ENCODE data around the gene GASK1A. TPM values are rescaled to one million over a fixed set of nuclear protein-coding genes. Genes with fewer than 3 reads are reported as not detected.

The GASK1A gene
- total RNA-seq, 2 donors from 2014 or later: 8.8 to 16.8 TPM

DNA sequence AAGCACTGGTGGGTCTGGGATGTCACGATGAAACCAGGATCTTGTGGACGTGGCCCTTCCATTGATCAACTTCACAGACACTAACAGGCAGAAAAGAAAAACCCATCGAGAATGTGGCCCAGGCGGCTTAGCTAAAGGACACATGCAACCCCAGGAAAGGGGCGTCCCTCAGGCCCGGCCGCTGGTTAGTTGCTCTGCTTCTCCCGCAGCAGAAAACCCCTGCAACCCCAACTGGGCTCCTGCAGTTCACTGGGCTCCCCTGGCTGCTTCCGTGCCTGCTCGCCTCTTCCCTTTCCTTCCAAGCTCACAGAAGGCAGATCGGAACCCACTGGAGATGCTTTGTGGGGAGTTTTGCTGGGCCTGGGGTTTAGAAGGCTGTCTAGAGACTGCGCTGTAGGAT, 1.1 kb downstream of the GASK1A start:
- H3K27me3 ChIP-seq: no peaks in the 10 kb centered on the region
- TF ChIP-seq POLR2A (IDR thresholded peaks at IDR 0.05): no peak
- TF ChIP-seq, protein P1, sequence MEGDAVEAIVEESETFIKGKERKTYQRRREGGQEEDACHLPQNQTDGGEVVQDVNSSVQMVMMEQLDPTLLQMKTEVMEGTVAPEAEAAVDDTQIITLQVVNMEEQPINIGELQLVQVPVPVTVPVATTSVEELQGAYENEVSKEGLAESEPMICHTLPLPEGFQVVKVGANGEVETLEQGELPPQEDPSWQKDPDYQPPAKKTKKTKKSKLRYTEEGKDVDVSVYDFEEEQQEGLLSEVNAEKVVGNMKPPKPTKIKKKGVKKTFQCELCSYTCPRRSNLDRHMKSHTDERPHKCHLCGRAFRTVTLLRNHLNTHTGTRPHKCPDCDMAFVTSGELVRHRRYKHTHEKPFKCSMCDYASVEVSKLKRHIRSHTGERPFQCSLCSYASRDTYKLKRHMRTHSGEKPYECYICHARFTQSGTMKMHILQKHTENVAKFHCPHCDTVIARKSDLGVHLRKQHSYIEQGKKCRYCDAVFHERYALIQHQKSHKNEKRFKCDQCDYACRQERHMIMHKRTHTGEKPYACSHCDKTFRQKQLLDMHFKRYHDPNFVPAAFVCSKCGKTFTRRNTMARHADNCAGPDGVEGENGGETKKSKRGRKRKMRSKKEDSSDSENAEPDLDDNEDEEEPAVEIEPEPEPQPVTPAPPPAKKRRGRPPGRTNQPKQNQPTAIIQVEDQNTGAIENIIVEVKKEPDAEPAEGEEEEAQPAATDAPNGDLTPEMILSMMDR (IDR thresholded peaks at IDR 0.05): no peak
- WGBS, 2 donors: 86 to 88% methylated on average over 12 of the region's 12 CpGs
- H3K36me3 ChIP-seq (replicated peaks in 1 of 2; ENCODE audit: insufficient read depth in 1 of 2, low read depth in 2 of 2): no peaks in the 10 kb centered on the region
- peaks cover 7% of the 10 kb centered on the region for H3K4me1 ChIP-seq
- intact Hi-C loops (cut with DNase I): no loop called here
- ATAC-seq (no peak), DNase-seq (no peak)
- no peak overlapping the region for H3K27ac ChIP-seq
- H3K4me3 ChIP-seq: no peak overlapping the region
- H3K9me3 ChIP-seq: no peaks in the 10 kb centered on the region

DNA sequence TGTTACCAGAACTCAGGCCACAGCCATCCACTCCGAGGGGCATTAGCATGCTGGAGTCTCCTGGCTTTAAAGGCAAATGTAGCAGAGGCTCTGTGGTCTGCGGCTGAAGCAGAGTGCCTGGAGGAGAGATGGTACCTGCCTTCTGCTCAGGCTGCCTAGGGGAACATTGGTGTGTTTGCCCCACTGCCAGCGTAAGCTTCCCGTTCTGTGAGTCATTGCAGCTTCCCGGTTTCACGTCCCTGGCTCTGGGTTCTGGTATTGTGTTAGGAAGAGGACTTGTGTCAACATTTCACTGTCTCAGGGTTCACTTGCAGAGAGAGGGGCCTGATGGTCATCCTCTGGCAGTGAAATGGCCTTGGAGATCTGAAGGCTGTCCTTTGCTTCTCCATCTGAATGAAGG, 1.8 kb downstream of the GASK1A start:
- no peak for DNase-seq
- WGBS, 2 donors: 83 to 92% methylated on average over 6 of the region's 6 CpGs
- Histone ChIP-seq H3K4me1 (peaks cover 7% of the 10 kb centered on the region), H3K27me3 (no peaks in the 10 kb centered on the region), H3K36me3 (replicated peaks in 1 of 2; ENCODE audit: insufficient read depth in 1 of 2, low read depth in 2 of 2) (no peaks in the 10 kb centered on the region), H3K27ac (no peak overlapping the region), H3K9me3 (no peaks in the 10 kb centered on the region), H3K4me3 (no peak overlapping the region)
- no peak for ATAC-seq
- intact Hi-C loops (cut with DNase I): no loop called here
- TF ChIP-seq POLR2A (IDR thresholded peaks at IDR 0.05): no peak
- TF ChIP-seq, protein P1 (IDR thresholded peaks at IDR 0.05): no peak

DNA sequence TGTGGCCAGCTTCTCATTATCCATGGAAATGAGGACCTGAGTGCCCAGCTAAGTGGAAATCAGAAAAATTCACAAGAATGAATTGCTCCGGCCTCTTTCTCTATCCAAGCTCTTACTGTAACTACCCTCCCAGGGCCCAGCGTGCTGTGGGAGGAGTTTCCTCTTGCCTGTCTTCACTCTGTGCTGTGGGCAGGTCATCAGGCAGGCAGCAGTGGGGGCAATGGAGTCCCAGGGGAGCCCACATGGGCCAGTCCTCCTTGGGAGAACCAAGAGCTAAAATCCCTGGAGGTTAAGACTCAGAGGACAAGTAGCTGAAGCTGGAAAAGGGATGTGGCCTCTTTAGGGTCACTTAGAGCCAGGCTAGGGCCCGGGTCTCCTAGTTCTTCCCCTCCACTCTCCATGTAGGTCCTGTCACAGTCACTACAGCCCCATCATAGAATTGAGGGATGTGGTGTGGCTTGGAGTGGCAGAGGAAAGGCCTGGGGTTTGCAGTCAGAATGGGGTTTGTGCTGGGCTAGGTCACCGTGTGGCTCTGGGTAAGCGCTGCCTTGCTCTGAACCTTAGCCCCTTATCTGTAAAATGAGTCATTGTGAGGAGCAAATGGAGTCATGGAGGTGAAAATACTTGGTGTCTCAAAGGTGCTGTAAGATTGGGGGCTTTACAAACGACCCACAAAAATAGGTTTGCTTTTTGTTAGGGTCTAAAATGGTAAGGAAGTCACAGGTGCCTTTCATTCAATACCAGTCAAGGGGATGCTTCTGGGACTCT, 3.7 kb downstream of the GASK1A start:
- Histone ChIP-seq H3K4me1 (peaks cover 7% of the 10 kb centered on the region), H3K9me3 (no peaks in the 10 kb centered on the region), H3K27me3 (no peaks in the 10 kb centered on the region), H3K36me3 (replicated peaks in 1 of 2; ENCODE audit: insufficient read depth in 1 of 2, low read depth in 2 of 2) (no peaks in the 10 kb centered on the region), H3K27ac (no peak overlapping the region), H3K4me3 (no peak overlapping the region)
- 79 to 88% methylated on average over 6 of the region's 6 CpGs for WGBS, 2 donors
- intact Hi-C loops (cut with DNase I): no loop called here
- TF ChIP-seq, protein P1 (IDR thresholded peaks at IDR 0.05): no peak
- no peak for TF ChIP-seq POLR2A (IDR thresholded peaks at IDR 0.05)
- ATAC-seq (no peak), DNase-seq (no peak)

DNA sequence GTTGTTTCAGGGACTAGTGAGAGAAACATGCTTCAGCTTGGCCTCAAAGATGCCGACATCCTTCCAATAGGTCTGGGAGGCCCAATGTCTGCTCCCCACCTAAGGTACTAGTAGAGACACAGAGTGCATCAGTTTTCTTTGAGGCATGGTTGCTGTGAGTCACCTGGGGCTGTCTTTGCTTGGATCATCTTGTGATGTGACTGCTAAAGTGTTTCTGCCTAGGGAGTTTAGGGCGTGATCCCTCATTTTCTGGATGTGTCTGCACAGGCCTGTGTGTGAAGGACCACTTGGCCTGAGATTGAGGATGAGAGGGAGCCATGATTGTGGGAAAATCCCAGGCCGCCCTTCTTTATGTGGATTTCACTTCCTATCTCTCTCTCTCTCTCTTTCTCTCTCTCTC, 4.8 kb downstream of the GASK1A start:
- H3K9me3 ChIP-seq: no peaks in the 10 kb centered on the region
- H3K4me1 ChIP-seq: peaks cover 7% of the 10 kb centered on the region
- DNase-seq: no peak
- H3K4me3 ChIP-seq: no peak overlapping the region
- 85 to 94% methylated on average over 3 of the region's 3 CpGs for WGBS, 2 donors
- H3K27me3 ChIP-seq: no peaks in the 10 kb centered on the region
- ATAC-seq: no peak
- intact Hi-C loops (cut with DNase I): no loop called here
- no peaks in the 10 kb centered on the region for H3K36me3 ChIP-seq (replicated peaks in 1 of 2; ENCODE audit: insufficient read depth in 1 of 2, low read depth in 2 of 2)
- H3K27ac ChIP-seq: no peak overlapping the region
- TF ChIP-seq POLR2A (IDR thresholded peaks at IDR 0.05): no peak
- TF ChIP-seq, protein P1 (IDR thresholded peaks at IDR 0.05): no peak

DNA sequence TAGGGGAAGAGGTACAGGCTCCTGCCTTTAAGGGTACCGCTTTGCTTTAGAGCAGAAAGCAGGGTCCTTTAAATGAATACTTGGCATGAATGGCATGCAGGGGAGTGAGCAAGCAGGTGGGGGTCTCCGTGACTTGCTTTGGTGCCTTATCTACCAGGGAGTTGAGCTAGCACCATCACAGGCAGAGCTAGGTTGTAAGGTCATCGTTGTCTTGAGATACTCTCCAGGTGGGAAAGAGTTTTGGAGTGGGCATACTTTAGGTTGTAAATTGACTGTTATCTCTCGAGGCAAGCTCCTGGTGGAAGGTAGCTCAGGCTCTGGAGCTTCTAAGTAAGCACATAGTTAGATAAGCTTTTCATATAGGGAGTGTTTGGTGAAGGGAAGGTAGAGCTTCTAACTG, 5.6 kb downstream of the GASK1A start:
- no peak for TF ChIP-seq POLR2A (IDR thresholded peaks at IDR 0.05)
- TF ChIP-seq, protein P1 (IDR thresholded peaks at IDR 0.05): no peak
- DNase-seq (no peak), ATAC-seq (no peak)
- Histone ChIP-seq H3K4me3 (no peak overlapping the region), H3K4me1 (peaks cover 6% of the 10 kb centered on the region), H3K36me3 (replicated peaks in 1 of 2; ENCODE audit: insufficient read depth in 1 of 2, low read depth in 2 of 2) (no peaks in the 10 kb centered on the region), H3K27me3 (no peaks in the 10 kb centered on the region), H3K27ac (no peak overlapping the region), H3K9me3 (no peaks in the 10 kb centered on the region)
- 50 to 55% methylated on average over 4 of the region's 4 CpGs for WGBS, 2 donors
- intact Hi-C loops (cut with DNase I): no loop called here

Data from body of pancreas (tissue), 4 donors.